ENCODE measurements around the gene FUBP1.

- TF ChIP-seq CTCF (IDR thresholded peaks at IDR 0.05) (no peak), POLR2A (IDR thresholded peaks at IDR 0.05) (no peak)
Measured at GRCh38 chr1:77977989-77978292, 931 bp downstream of the FUBP1 start.

All from right lobe of liver (tissue), 4 donors.